ENCODE results near the gene SMIM44. TPM values are rescaled to one million over a fixed set of nuclear protein-coding genes. Genes with fewer than 3 reads are reported as not detected.

SMIM44 gene
- polyA plus RNA-seq, 3 donors, result not detected

DNA sequence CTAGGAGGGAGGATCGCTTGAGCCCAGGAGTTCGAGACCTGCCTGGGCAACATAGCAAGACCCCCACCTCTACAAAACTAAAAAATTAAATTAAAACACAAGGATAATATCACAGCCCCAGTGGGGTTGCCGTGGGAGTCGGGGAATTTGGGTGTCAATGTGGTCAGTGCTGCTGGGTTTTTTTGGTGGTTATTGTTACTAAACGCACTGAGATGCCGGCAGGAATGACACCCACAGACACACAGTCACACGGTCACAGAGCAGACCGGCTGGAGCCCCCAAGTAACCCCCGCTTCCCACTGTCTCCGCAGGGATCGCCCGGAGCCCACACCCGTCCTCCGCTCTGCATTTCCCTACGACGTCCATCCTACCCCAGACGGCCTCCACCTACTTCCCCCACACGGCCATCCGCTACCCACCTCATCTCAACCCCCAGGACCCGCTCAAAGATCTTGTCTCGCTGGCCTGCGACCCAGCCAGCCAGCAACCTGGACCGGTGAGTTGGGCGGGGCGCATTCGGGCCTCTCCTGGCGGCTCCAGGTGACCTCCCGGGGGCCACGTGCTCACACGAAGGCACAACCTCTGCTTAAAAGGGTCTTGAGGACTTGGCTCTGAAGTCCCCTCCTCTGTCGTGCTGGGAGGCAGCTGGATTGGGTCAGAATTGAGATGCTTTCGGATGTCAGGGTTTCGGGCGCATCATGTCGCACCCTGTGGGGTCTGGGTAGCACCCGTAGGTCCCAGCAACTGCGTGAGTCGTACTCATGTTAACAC lies 30.9 kb downstream of the SMIM44 start:
- H3K4me3 ChIP-seq (replicated peaks in 1 of 3; ENCODE audit: low read depth in 2 of 3, low read length in 3 of 3), result no peak overlapping the region
- Mint-ChIP-seq H3K4me1 (no peaks in the 10 kb centered on the region), H3K9me3 (no peaks in the 10 kb centered on the region), H3K27me3 (ENCODE audit: low read depth in 3 of 3) (no peaks in the 10 kb centered on the region), H3K4me3 (no peak overlapping the region), H3K27ac (peak overlapping the region in 5 of 7 donors; percentile 13 to 46 (median 40)), H3K36me3 (peaks cover 44 to 83% of the 10 kb centered on the region in 2 donors)
- WGBS (ENCODE audit: insufficient coverage), result 98% methylated on average over 31 of the region's 38 CpGs
- no peaks in the 10 kb centered on the region for H3K9me3 ChIP-seq (replicated peaks in 1 of 2; ENCODE audit: control insufficient read depth in 1 of 2, insufficient read depth in 1 of 2, low read length in 2 of 2)
- no peak overlapping the region for H3K4me2 ChIP-seq (replicated peaks; ENCODE audit: extremely low read depth, low read length, poor library complexity, severe bottlenecking)
- no peak for DNase-seq
- no peaks in the 10 kb centered on the region for H3K27me3 ChIP-seq (ENCODE audit: control insufficient read depth in 2 of 2, insufficient read depth in 2 of 2, low read length in 2 of 2)
- H3K4me1 ChIP-seq (ENCODE audit: control insufficient read depth in 1 of 2, insufficient read depth in 2 of 2, low read length in 2 of 2), result no peaks in the 10 kb centered on the region
- H3K79me2 ChIP-seq (ENCODE audit: insufficient read depth, low read length), result peaks cover 7% of the 10 kb centered on the region
- H3K9ac ChIP-seq (ENCODE audit: insufficient read depth, low read length, poor library complexity, severe bottlenecking), result no peak overlapping the region
- TF ChIP-seq, protein P1, sequence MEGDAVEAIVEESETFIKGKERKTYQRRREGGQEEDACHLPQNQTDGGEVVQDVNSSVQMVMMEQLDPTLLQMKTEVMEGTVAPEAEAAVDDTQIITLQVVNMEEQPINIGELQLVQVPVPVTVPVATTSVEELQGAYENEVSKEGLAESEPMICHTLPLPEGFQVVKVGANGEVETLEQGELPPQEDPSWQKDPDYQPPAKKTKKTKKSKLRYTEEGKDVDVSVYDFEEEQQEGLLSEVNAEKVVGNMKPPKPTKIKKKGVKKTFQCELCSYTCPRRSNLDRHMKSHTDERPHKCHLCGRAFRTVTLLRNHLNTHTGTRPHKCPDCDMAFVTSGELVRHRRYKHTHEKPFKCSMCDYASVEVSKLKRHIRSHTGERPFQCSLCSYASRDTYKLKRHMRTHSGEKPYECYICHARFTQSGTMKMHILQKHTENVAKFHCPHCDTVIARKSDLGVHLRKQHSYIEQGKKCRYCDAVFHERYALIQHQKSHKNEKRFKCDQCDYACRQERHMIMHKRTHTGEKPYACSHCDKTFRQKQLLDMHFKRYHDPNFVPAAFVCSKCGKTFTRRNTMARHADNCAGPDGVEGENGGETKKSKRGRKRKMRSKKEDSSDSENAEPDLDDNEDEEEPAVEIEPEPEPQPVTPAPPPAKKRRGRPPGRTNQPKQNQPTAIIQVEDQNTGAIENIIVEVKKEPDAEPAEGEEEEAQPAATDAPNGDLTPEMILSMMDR (IDR thresholded peaks at IDR 0.05), result no peak
- peaks cover 61% of the 10 kb centered on the region for H4K20me1 ChIP-seq (ENCODE audit: insufficient read depth, low read length)
- no peak overlapping the region for H2AFZ ChIP-seq (ENCODE audit: insufficient read depth, low read depth, low read length, poor library complexity, severe bottlenecking)
- H3K27ac ChIP-seq (ENCODE audit: low read depth in 1 of 2, low read length in 2 of 2), result no peak overlapping the region
- H3K36me3 ChIP-seq (replicated peaks in 1 of 2; ENCODE audit: control insufficient read depth in 1 of 2, insufficient read depth in 2 of 2, low read length in 2 of 2), result peaks cover 73 to 99% of the 10 kb centered on the region in 2 donors
- intact Hi-C loops (cut with micrococcal nuclease), result no loop called here

DNA sequence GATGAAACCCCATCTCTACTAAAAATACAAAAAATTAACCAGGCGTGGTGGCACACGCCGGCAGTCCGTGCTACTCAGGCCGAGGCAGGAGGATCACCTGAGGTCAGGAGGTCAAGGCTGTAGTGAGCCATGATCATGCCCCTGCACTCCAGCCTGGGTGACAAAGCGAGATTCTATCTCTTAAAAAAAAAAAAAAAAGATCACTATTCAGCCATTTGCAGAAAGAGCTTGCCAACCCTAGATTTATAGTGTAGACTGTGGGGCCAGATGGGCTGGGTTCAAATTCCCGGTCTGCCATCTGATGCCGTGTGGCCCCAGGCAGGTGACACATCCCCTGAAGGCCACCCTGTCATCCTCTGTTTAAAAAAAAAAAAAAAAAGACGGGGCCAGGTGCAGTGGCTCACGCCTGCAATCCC lies 31.8 kb downstream of the SMIM44 start:
- Mint-ChIP-seq H3K9me3 (no peaks in the 10 kb centered on the region), H3K27ac (peak overlapping the region in 6 of 7 donors; percentile 54 to 90 (median 81)), H3K36me3 (peaks cover 43 to 84% of the 10 kb centered on the region in 2 donors), H3K27me3 (ENCODE audit: low read depth in 3 of 3) (no peaks in the 10 kb centered on the region), H3K4me3 (no peak overlapping the region), H3K4me1 (no peaks in the 10 kb centered on the region)
- H3K4me2 ChIP-seq (replicated peaks; ENCODE audit: extremely low read depth, low read length, poor library complexity, severe bottlenecking), result no peak overlapping the region
- H3K27me3 ChIP-seq (ENCODE audit: control insufficient read depth in 2 of 2, insufficient read depth in 2 of 2, low read length in 2 of 2), result no peaks in the 10 kb centered on the region
- H3K9me3 ChIP-seq (replicated peaks in 1 of 2; ENCODE audit: control insufficient read depth in 1 of 2, insufficient read depth in 1 of 2, low read length in 2 of 2), result no peaks in the 10 kb centered on the region
- no peak overlapping the region for H3K4me3 ChIP-seq (replicated peaks in 1 of 3; ENCODE audit: low read depth in 2 of 3, low read length in 3 of 3)
- H4K20me1 ChIP-seq (ENCODE audit: insufficient read depth, low read length), result peaks cover 58% of the 10 kb centered on the region
- intact Hi-C loops (cut with micrococcal nuclease), result no loop called here
- TF ChIP-seq, protein P1 (IDR thresholded peaks at IDR 0.05), result no peak
- H3K36me3 ChIP-seq (replicated peaks in 1 of 2; ENCODE audit: control insufficient read depth in 1 of 2, insufficient read depth in 2 of 2, low read length in 2 of 2), result peaks cover 68 to 94% of the 10 kb centered on the region in 2 donors
- no peak overlapping the region for H3K9ac ChIP-seq (ENCODE audit: insufficient read depth, low read length, poor library complexity, severe bottlenecking)
- H2AFZ ChIP-seq (ENCODE audit: insufficient read depth, low read depth, low read length, poor library complexity, severe bottlenecking), result no peak overlapping the region
- no peak for DNase-seq
- H3K4me1 ChIP-seq (ENCODE audit: control insufficient read depth in 1 of 2, insufficient read depth in 2 of 2, low read length in 2 of 2), result no peaks in the 10 kb centered on the region
- H3K27ac ChIP-seq (ENCODE audit: low read depth in 1 of 2, low read length in 2 of 2), result peak overlapping the region in 1 of 2 donors; percentile 31
- WGBS (ENCODE audit: insufficient coverage), result 100% methylated on average over 1 of the region's 10 CpGs
- H3K79me2 ChIP-seq (ENCODE audit: insufficient read depth, low read length), result peaks cover 10% of the 10 kb centered on the region

Data from CD14-positive monocyte (primary cell).